Erythroblast (primary cell): Measurements from ENCODE around the gene EIF4A3.

Source experiments
- GATA1 ChIP-seq: IDR thresholded peaks from 2 replicates; pipeline ENCODE4 v1.6.1; 2011; ENCODE audit warnings: low read depth, mild to moderate bottlenecking, control low read depth, low read length, moderate library complexity
- POLR2A ChIP-seq: IDR thresholded peaks from 2 replicates; pipeline ENCODE4 v1.6.1; 2011; ENCODE audit warnings: mild to moderate bottlenecking, low read length

- no peak for TF ChIP-seq POLR2A
- TF ChIP-seq GATA1: no peak
These were observed 9.8 kb downstream of the EIF4A3 start for GRCh38 chr17:80137131-80137530.
